HepG2 (cell line): Measurements from ENCODE around the gene ALOX15. TPM values are rescaled to one million over a fixed set of nuclear protein-coding genes. Genes with fewer than 3 reads are reported as not detected.

Experiments used
- ATAC-seq: fragments of 200-7000 bp; cut with Tn5 transposase; 3 replicates; pipeline ENCODE4 v1.9.1; 2020; ENCODE audit warnings: mild to moderate bottlenecking, moderate library complexity
- BruUV-seq: library from RNA; stranded (reverse); fragments of 400-500 nt; replicated peaks from 2 replicates; lab custom pipeline; 2021; lab: Mats Ljungman, UMichigan
- CTCF ChIA-PET: fragments of 300-600 bp; formaldehyde crosslinking; extraction: SDS; loops from one replicate; lab custom pipeline; 2021; ENCODE audit warnings: low total read pairs, inconsistent platforms, low intra/inter-chr PET ratio; lab: Yijun Ruan, JAX
- POLR2A ChIA-PET: fragments of 350-600 bp; sonication (Branson Sonifier 250); formaldehyde crosslinking; loops from one replicate; lab custom pipeline; 2020; ENCODE audit warnings: antibody characterized with exemption, inconsistent platforms; lab: Yijun Ruan, JAX
- DNase-seq: peaks from one replicate; pipeline ENCODE4 v3.0.0-alpha.2; 2015; ENCODE audit warnings: low spot score
- FAIRE-seq: peaks from 3 replicates; lab custom pipeline; 2011; peaks lifted over from hg19 to GRCh38; lab: Jason Lieb, UNC
- H2AFZ ChIP-seq: one replicate; pipeline ENCODE4 v1.6.1; 2011; ENCODE audit warnings: low read length, inconsistent platforms
- H3K27ac ChIP-seq: fragments of 300-600 bp; 3 replicates; pipeline ENCODE4 v1.8.0; 2011; ENCODE audit warnings: mixed run types, mild to moderate bottlenecking, mixed read lengths, low read length, inconsistent platforms; ENCODE audit not compliant: insufficient read depth; ENCODE audit errors: extremely low read length
- H3K27me3 ChIP-seq, 2 experiments: fragments of 200-600 bp in 1 of 2; 2 replicates in 1 of 2; 3 replicates in 1 of 2; pipeline versions ENCODE4 v1.6.0 to v1.8.0; 2011; ENCODE audit warnings: low read length in 2 of 2, mild to moderate bottlenecking in 2 of 2, moderate library complexity in 2 of 2, inconsistent platforms in 1 of 2; ENCODE audit not compliant: insufficient read depth in 2 of 2, control insufficient read depth in 1 of 2
- H3K36me3 ChIP-seq, 2 experiments: fragments of 200-600 bp in 1 of 2; replicated peaks in 1 of 2; 2 replicates in 1 of 2; 3 replicates in 1 of 2; pipeline versions ENCODE4 v1.5.1 to v1.8.0; 2011; ENCODE audit warnings: low read length in 2 of 2, inconsistent platforms in 1 of 2; ENCODE audit not compliant: insufficient read depth in 2 of 2, control insufficient read depth in 1 of 2
- H3K4me1 ChIP-seq: 2 replicates; pipeline ENCODE4 v1.5.1; 2012; ENCODE audit warnings: low read length, inconsistent platforms; ENCODE audit not compliant: insufficient read depth
- H3K4me2 ChIP-seq: 2 replicates; pipeline ENCODE4 v1.6.0; 2011; ENCODE audit warnings: low read depth, low read length, inconsistent platforms
- H3K4me3 ChIP-seq, 3 experiments: fragments of 200-600 bp in 1 of 3; sonication (generic), shearing (Covaris generic) in 1 of 3; replicated peaks in 1 of 3; 2 replicates each; pipeline ENCODE4 v1.5.1; 2011 to 2016; ENCODE audit warnings: low read length in 3 of 3, inconsistent platforms in 2 of 3, low read depth in 2 of 3, mild to moderate bottlenecking in 2 of 3, control low read depth in 1 of 3, mixed read lengths in 1 of 3; ENCODE audit not compliant: insufficient read depth in 1 of 3
- H3K79me2 ChIP-seq: one replicate; pipeline ENCODE4 v1.6.1; 2011; ENCODE audit warnings: low read length, inconsistent platforms; ENCODE audit not compliant: insufficient read depth
- H3K9ac ChIP-seq: 2 replicates; pipeline ENCODE4 v1.6.0; 2011; ENCODE audit warnings: mild to moderate bottlenecking, low read depth, low read length, inconsistent platforms; ENCODE audit not compliant: insufficient read depth
- H3K9me3 ChIP-seq: 2 replicates; pipeline ENCODE4 v1.5.1; 2012; ENCODE audit warnings: mild to moderate bottlenecking, low read length
- H4K20me1 ChIP-seq: 2 replicates; pipeline ENCODE4 v1.6.0; 2011; ENCODE audit warnings: inconsistent platforms, mild to moderate bottlenecking, low read length, moderate library complexity; ENCODE audit not compliant: insufficient read depth
- ATF7 ChIP-seq, 2 experiments: fragments of 450-650 bp in 1 of 2; sonication (generic) in 1 of 2; formaldehyde crosslinking in 1 of 2; IDR thresholded peaks; 2 replicates each; pipeline versions ENCODE4 v1.4.0 to v1.6.1; 2016 to 2020; ENCODE audit warnings: antibody characterized with exemption in 1 of 2, mild to moderate bottlenecking in 1 of 2, missing genetic modification reagents in 1 of 2
- ELF4 ChIP-seq: sonication (generic); formaldehyde crosslinking; IDR thresholded peaks from 2 replicates; pipeline ENCODE4 v1.5.0; 2020; ENCODE audit warnings: missing genetic modification reagents, mild to moderate bottlenecking, moderate library complexity, borderline replicate concordance
- GATA4 ChIP-seq: sonication (generic); IDR thresholded peaks from 2 replicates; pipeline ENCODE4 v1.6.1; 2016; ENCODE audit warnings: antibody characterized with exemption, low read depth, borderline replicate concordance
- HOXA7 ChIP-seq: sonication (generic); formaldehyde crosslinking; IDR thresholded peaks from 2 replicates; pipeline ENCODE4 v1.8.1; 2022; ENCODE audit warnings: mild to moderate bottlenecking, missing genetic modification reagents, moderate library complexity
- KDM1A ChIP-seq: IDR thresholded peaks from 2 replicates; pipeline ENCODE4 v1.6.1; 2016; ENCODE audit warnings: missing compliant biosample characterization
- KDM4B ChIP-seq: sonication (generic); formaldehyde crosslinking; IDR thresholded peaks from 2 replicates; pipeline ENCODE4 v1.4.0; 2020; ENCODE audit warnings: missing genetic modification reagents
- KLF6 ChIP-seq: IDR thresholded peaks from 2 replicates; pipeline ENCODE4 v1.8.0; 2016; ENCODE audit warnings: missing biosample characterization, missing genetic modification reagents
- NFYC ChIP-seq: IDR thresholded peaks from 2 replicates; pipeline ENCODE4 v1.6.1; 2016; ENCODE audit warnings: missing genetic modification reagents, missing compliant biosample characterization
- PHF5A ChIP-seq: IDR thresholded peaks from one replicate; pipeline ENCODE4 v1.6.1; 2018; ENCODE audit warnings: low read depth, missing genetic modification reagents; ENCODE audit not compliant: unreplicated experiment
- TAF1 ChIP-seq: sonication (generic); formaldehyde crosslinking; IDR thresholded peaks from 2 replicates; pipeline ENCODE4 v1.4.0; 2020; ENCODE audit warnings: missing genetic modification reagents
- ZNF138 ChIP-seq: sonication (generic); formaldehyde crosslinking; IDR thresholded peaks from 2 replicates; pipeline ENCODE4 v1.5.0; 2020; ENCODE audit warnings: mild to moderate bottlenecking, low read depth, missing genetic modification reagents
- WGBS: methylation state at CpG from one replicate; pipeline ENCODE4 v1.1.6; 2017; ENCODE audit warnings: low lambda C conversion rate; 5-methylcytosine and 5-hydroxymethylcytosine counted together
- in situ Hi-C: cut with HindIII; loops from 2 replicates; pipeline ENCODE4 v1.10.0; 2017; ENCODE audit warnings: low pct_unique_long_range_greater_than_20kb; ENCODE audit not compliant: extremely low pct_ligation_motif_present
- intact Hi-C: fragments of 100-400 bp; cut with micrococcal nuclease; formaldehyde crosslinking; loops from one replicate; pipeline ENCODE4 v1.10.0; 2022; ENCODE audit not compliant: unreplicated experiment
- polyA plus RNA-seq, 8 experiments: library from polyadenylated mRNA; depleted of rRNA in 3 of 8; stranded (reverse) in 7 of 8; unstranded in 1 of 8; fragments of >200 nt; fragmentation: Illumina TruSeq in 4 of 8; extraction: Trizol in 4 of 8; gene quantifications; 2 replicates each; pipeline versions ENCODE4 v1.2.1 to v1.2.3, GENCODE V29; 2011 to 2016; ENCODE audit warnings: low read depth in 4 of 8, missing spikeins in 1 of 8, mixed read lengths in 1 of 8; ENCODE audit not compliant: insufficient read depth in 1 of 8
- total RNA-seq, 5 experiments: library from RNA; depleted of rRNA; stranded (reverse); fragments of >200 nt; fragmentation: Illumina TruSeq; extraction: Trizol; gene quantifications; 2 replicates each; pipeline ENCODE4 v1.2.3, GENCODE V29; 2016; ENCODE audit warnings: low read depth in 1 of 5
- TF ChIP-seq, protein P1 (sequence below): sonication (generic); formaldehyde crosslinking; IDR thresholded peaks from 2 replicates; pipeline ENCODE4 v1.9.0; 2021; ENCODE audit warnings: missing genetic modification reagents, borderline replicate concordance
- TF ChIP-seq, protein P2 (sequence below): sonication (generic); formaldehyde crosslinking; IDR thresholded peaks from 2 replicates; pipeline ENCODE4 v1.4.0; 2020; ENCODE audit warnings: missing genetic modification reagents, low read depth, mild to moderate bottlenecking, borderline replicate concordance
- TF ChIP-seq, protein P3 (sequence below): sonication (generic); formaldehyde crosslinking; IDR thresholded peaks from 2 replicates; pipeline ENCODE4 v1.4.0; 2020; ENCODE audit warnings: missing genetic modification reagents
- TF ChIP-seq, protein P4 (sequence below): sonication (generic); formaldehyde crosslinking; IDR thresholded peaks from 2 replicates; pipeline ENCODE4 v1.4.0; 2020; ENCODE audit warnings: missing genetic modification reagents, borderline replicate concordance
- TF ChIP-seq, protein P5 (sequence below): sonication (generic); formaldehyde crosslinking; IDR thresholded peaks from 2 replicates; pipeline ENCODE4 v1.5.0; 2020; ENCODE audit warnings: missing genetic modification reagents

The ALOX15 gene
- total and polyA plus RNA-seq, 2 of the 13 experiments (the other 11 are each of a cell fraction or from before 2014, with no cell fraction given): 0.04 TPM; not detected in 1

DNA sequence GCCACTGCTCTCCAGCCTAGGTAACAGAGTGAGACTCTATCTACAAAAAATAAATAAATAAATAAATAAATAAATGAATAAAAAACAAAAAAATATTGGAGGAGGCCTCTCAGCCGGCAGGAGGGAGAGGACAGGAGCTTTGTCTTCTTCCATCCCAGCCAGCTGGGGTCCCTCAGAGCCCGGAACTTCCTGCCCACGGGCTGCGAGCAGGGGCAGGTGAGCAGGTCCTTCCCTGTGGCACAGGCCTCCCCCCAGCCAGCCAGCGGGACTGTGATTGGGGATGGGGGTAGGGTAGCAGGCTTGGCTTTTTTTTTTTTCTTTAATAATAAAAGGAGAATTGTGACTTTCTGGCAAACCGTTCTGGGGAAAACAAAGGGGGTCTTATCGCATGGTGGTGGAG lies 47.1 kb downstream of the ALOX15 start:
- Histone ChIP-seq H3K79me2 (no peaks in the 10 kb centered on the region), H3K27me3 (peaks cover 0 to 2% of the 10 kb centered on the region in 2 experiments; a peak in 1 of 5 replicates), H3K4me2 (no peak overlapping the region), H3K27ac (no peak overlapping the region), H3K9ac (no peak overlapping the region), H2AFZ (no peak overlapping the region), H3K9me3 (no peaks in the 10 kb centered on the region), H4K20me1 (no peaks in the 10 kb centered on the region), H3K36me3 (no peaks in the 10 kb centered on the region), H3K4me3 (no peak overlapping the region), H3K4me1 (peaks cover 15% of the 10 kb centered on the region)
- FAIRE-seq (no peak), DNase-seq (no peak), ATAC-seq (no peak)
- WGBS: 78% methylated on average over 7 of the region's 7 CpGs
- intact Hi-C loops (no loop called here), in situ Hi-C loops (no loop called here)
- ChIA-PET CTCF (no interaction called here), POLR2A (no interaction called here)
- no TSS peak for BruUV-seq
- TF ChIP-seq, protein P1, sequence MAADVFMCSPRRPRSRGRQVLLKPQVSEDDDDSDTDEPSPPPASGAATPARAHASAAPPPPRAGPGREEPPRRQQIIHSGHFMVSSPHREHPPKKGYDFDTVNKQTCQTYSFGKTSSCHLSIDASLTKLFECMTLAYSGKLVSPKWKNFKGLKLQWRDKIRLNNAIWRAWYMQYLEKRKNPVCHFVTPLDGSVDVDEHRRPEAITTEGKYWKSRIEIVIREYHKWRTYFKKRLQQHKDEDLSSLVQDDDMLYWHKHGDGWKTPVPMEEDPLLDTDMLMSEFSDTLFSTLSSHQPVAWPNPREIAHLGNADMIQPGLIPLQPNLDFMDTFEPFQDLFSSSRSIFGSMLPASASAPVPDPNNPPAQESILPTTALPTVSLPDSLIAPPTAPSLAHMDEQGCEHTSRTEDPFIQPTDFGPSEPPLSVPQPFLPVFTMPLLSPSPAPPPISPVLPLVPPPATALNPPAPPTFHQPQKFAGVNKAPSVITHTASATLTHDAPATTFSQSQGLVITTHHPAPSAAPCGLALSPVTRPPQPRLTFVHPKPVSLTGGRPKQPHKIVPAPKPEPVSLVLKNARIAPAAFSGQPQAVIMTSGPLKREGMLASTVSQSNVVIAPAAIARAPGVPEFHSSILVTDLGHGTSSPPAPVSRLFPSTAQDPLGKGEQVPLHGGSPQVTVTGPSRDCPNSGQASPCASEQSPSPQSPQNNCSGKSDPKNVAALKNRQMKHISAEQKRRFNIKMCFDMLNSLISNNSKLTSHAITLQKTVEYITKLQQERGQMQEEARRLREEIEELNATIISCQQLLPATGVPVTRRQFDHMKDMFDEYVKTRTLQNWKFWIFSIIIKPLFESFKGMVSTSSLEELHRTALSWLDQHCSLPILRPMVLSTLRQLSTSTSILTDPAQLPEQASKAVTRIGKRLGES (CRISPR knock-in tag): no peak
- TF ChIP-seq KDM1A (CRISPR knock-in tag) (no peak), HOXA7 (no peak), GATA4 (no peak), KLF6 (no peak), NFYC (CRISPR knock-in tag) (no peak), ELF4 (CRISPR knock-in tag) (no peak), ZNF138 (CRISPR knock-in tag) (no peak), KDM4B (CRISPR knock-in tag) (no peak), TAF1 (CRISPR knock-in tag) (no peak), PHF5A (CRISPR knock-in tag) (no peak), ATF7 (IDR thresholded peaks at IDR 0.05) (no peak), ATF7 (CRISPR knock-in tag; IDR thresholded peaks at IDR 0.05) (no peak)
- TF ChIP-seq, protein P2, sequence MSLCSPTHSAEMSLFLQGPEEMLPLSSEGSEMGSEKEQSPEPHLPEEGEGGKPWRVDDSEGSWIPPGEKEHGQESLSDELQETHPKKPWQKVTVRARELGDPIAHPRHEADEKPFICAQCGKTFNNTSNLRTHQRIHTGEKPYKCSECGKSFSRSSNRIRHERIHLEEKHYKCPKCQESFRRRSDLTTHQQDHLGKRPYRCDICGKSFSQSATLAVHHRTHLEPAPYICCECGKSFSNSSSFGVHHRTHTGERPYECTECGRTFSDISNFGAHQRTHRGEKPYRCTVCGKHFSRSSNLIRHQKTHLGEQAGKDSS (CRISPR knock-in tag): no peak
- TF ChIP-seq, protein P3, sequence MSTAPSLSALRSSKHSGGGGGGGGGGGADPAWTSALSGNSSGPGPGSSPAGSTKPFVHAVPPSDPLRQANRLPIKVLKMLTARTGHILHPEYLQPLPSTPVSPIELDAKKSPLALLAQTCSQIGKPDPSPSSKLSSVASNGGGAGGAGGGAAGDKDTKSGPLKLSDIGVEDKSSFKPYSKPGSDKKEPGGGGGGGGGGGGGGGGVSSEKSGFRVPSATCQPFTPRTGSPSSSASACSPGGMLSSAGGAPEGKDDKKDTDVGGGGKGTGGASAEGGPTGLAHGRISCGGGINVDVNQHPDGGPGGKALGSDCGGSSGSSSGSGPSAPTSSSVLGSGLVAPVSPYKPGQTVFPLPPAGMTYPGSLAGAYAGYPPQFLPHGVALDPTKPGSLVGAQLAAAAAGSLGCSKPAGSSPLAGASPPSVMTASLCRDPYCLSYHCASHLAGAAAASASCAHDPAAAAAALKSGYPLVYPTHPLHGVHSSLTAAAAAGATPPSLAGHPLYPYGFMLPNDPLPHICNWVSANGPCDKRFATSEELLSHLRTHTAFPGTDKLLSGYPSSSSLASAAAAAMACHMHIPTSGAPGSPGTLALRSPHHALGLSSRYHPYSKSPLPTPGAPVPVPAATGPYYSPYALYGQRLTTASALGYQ (CRISPR knock-in tag): no peak
- TF ChIP-seq, protein P4, sequence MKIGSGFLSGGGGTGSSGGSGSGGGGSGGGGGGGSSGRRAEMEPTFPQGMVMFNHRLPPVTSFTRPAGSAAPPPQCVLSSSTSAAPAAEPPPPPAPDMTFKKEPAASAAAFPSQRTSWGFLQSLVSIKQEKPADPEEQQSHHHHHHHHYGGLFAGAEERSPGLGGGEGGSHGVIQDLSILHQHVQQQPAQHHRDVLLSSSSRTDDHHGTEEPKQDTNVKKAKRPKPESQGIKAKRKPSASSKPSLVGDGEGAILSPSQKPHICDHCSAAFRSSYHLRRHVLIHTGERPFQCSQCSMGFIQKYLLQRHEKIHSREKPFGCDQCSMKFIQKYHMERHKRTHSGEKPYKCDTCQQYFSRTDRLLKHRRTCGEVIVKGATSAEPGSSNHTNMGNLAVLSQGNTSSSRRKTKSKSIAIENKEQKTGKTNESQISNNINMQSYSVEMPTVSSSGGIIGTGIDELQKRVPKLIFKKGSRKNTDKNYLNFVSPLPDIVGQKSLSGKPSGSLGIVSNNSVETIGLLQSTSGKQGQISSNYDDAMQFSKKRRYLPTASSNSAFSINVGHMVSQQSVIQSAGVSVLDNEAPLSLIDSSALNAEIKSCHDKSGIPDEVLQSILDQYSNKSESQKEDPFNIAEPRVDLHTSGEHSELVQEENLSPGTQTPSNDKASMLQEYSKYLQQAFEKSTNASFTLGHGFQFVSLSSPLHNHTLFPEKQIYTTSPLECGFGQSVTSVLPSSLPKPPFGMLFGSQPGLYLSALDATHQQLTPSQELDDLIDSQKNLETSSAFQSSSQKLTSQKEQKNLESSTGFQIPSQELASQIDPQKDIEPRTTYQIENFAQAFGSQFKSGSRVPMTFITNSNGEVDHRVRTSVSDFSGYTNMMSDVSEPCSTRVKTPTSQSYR: no peak
- TF ChIP-seq, protein P5, sequence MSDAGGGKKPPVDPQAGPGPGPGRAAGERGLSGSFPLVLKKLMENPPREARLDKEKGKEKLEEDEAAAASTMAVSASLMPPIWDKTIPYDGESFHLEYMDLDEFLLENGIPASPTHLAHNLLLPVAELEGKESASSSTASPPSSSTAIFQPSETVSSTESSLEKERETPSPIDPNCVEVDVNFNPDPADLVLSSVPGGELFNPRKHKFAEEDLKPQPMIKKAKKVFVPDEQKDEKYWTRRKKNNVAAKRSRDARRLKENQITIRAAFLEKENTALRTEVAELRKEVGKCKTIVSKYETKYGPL (CRISPR knock-in tag): no peak
